Activated CD4-positive, alpha-beta T cell treated with anti-CD3 and anti-CD28 coated beads, Interleukin-2, Interleukin-6, amounts not matched to agents 100 ng/mL and 50 ng/mL, durations not matched to agents 16 hours and 8 hours (primary cell): ENCODE data around the gene SLC1A7.

Experiments used
- DNase-seq: peaks from one replicate; pipeline ENCODE4 v3.0.0-alpha.2; 2020

Gene SLC1A7

GRCh38 chr1:53075206-53075605, 67.2 kb downstream of the SLC1A7 start:
- no peak for DNase-seq

GRCh38 chr1:53074313-53075154, 67.9 kb downstream of the SLC1A7 start:
- no peak for DNase-seq

GRCh38 chr1:53073868-53074311, 68.5 kb downstream of the SLC1A7 start:
- DNase-seq, result no peak

GRCh38 chr1:53073287-53073686, 69.2 kb downstream of the SLC1A7 start:
- no peak for DNase-seq

- no peak for DNase-seq
Measured at GRCh38 chr1:53071915-53072314, 70.5 kb downstream of the SLC1A7 start.

- no peak for DNase-seq
Measured at GRCh38 chr1:53071167-53071865, 71.1 kb downstream of the SLC1A7 start.

- DNase-seq, result no peak
Measured at GRCh38 chr1:53070621-53071020, 71.8 kb downstream of the SLC1A7 start.

- DNase-seq, result no peak
Measured at GRCh38 chr1:53069663-53070327, 72.6 kb downstream of the SLC1A7 start.

GRCh38 chr1:53069265-53069662, 73.2 kb downstream of the SLC1A7 start:
- DNase-seq, result no peak

GRCh38 chr1:53068314-53069099, 73.9 kb downstream of the SLC1A7 start:
- DNase-seq, result no peak

GRCh38 chr1:53067886-53068285, 74.6 kb downstream of the SLC1A7 start:
- no peak for DNase-seq

GRCh38 chr1:53066891-53067738, 75.3 kb downstream of the SLC1A7 start:
- DNase-seq, result no peak

GRCh38 chr1:53066488-53066887, 76.0 kb downstream of the SLC1A7 start:
- DNase-seq, result no peak

- DNase-seq, result no peak
Measured at GRCh38 chr1:53065391-53065790, 77.0 kb downstream of the SLC1A7 start.

GRCh38 chr1:53063744-53064515, 78.5 kb downstream of the SLC1A7 start:
- no peak for DNase-seq

GRCh38 chr1:53062708-53063591, 79.5 kb downstream of the SLC1A7 start:
- no peak for DNase-seq

- DNase-seq, result no peak
Measured at GRCh38 chr1:53061859-53062707, 80.4 kb downstream of the SLC1A7 start, which contains the start of gene PODN. TSS of gene PODN (plus strand) at chr1:53062213. CDS start at chr1:53069856, 7,643 bp downstream.

GRCh38 chr1:53061123-53061858, 81.1 kb downstream of the SLC1A7 start:
- DNase-seq, result no peak
